ENCODE data around the gene RCOR1. TPM values are rescaled to one million over a fixed set of nuclear protein-coding genes. Genes with fewer than 3 reads are reported as not detected.

RCOR1 gene
- total RNA-seq, 1 experiment from 2014 or later, result 33.6 TPM

DNA sequence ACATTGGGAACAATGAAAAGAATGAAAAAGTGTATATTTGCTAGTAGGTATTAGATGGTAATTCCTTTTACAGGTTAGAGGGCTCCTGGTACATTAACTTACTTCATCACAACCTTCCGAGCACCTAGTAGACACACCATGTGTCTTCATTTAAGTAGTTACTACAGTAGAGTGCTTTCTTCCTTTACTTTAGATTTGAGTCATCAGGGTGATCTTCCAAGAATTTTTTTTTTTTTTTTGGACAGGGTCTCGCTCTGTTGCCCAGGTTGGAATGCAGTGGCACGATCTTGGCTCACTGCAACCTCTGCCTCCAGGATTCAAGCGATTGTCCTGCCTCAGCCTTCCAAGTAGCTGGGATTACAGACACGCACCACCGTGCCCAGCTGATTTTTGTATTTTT, 105.1 kb downstream of the RCOR1 start:
- Histone ChIP-seq H3K27me3 (replicated peaks; ENCODE audit: control insufficient read depth, insufficient read depth, low read length) (no peaks in the 10 kb centered on the region), H3K9me3 (no peaks in the 10 kb centered on the region), H3K36me3 (ENCODE audit: control insufficient read depth, insufficient read depth, low read length) (no peaks in the 10 kb centered on the region; the same call in 1 of the 2 replicates), H3K4me3 (ENCODE audit: low read depth, low read length) (no peak overlapping the region), H3K4me1 (peaks cover 33% of the 10 kb centered on the region)
- ChIA-PET CTCF (interaction anchor here (0.7 kb wide), 1 partner anchor 271 kb away, joined by 3 read pairs; no protein-coding TSS in a partner anchor), POLR2A (no interaction called here)
- TF ChIP-seq, protein P1, sequence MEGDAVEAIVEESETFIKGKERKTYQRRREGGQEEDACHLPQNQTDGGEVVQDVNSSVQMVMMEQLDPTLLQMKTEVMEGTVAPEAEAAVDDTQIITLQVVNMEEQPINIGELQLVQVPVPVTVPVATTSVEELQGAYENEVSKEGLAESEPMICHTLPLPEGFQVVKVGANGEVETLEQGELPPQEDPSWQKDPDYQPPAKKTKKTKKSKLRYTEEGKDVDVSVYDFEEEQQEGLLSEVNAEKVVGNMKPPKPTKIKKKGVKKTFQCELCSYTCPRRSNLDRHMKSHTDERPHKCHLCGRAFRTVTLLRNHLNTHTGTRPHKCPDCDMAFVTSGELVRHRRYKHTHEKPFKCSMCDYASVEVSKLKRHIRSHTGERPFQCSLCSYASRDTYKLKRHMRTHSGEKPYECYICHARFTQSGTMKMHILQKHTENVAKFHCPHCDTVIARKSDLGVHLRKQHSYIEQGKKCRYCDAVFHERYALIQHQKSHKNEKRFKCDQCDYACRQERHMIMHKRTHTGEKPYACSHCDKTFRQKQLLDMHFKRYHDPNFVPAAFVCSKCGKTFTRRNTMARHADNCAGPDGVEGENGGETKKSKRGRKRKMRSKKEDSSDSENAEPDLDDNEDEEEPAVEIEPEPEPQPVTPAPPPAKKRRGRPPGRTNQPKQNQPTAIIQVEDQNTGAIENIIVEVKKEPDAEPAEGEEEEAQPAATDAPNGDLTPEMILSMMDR (IDR thresholded peaks at IDR 0.05; ENCODE audit: insufficient read depth in 1 of 2, low read depth in 1 of 2, low read length in 1 of 2, severe bottlenecking in 1 of 2, unreplicated experiment in 1 of 2), result no peak
- Mint-ChIP-seq H3K36me3 (ENCODE audit: insufficient read depth, unreplicated experiment) (peaks cover 7% of the 10 kb centered on the region), H3K27me3 (ENCODE audit: insufficient read depth, unreplicated experiment) (no peaks in the 10 kb centered on the region), H3K4me1 (ENCODE audit: low read depth, unreplicated experiment) (peaks cover 25% of the 10 kb centered on the region), H3K27ac (ENCODE audit: unreplicated experiment) (no peak overlapping the region), H3K9me3 (ENCODE audit: unreplicated experiment) (peaks cover 1% of the 10 kb centered on the region), H3K4me3 (ENCODE audit: unreplicated experiment) (no peak overlapping the region)
- no TSS peak for BruUV-seq (replicated peaks)
- intact Hi-C loops (cut with micrococcal nuclease; ENCODE audit: unreplicated experiment), result loop anchor here (2.0 kb wide), 1 partner anchor 77 kb away; no protein-coding TSS in a partner anchor
- no peak for DNase-seq

GRCh38 chr14:102699416-102700110, 107.1 kb downstream of the RCOR1 start:
- Mint-ChIP-seq H3K4me1 (ENCODE audit: low read depth, unreplicated experiment) (peaks cover 15% of the 10 kb centered on the region), H3K36me3 (ENCODE audit: insufficient read depth, unreplicated experiment) (peaks cover 22% of the 10 kb centered on the region), H3K4me3 (ENCODE audit: unreplicated experiment) (no peak overlapping the region), H3K27me3 (ENCODE audit: insufficient read depth, unreplicated experiment) (no peaks in the 10 kb centered on the region), H3K9me3 (ENCODE audit: unreplicated experiment) (peaks cover 11% of the 10 kb centered on the region), H3K27ac (ENCODE audit: unreplicated experiment) (no peak overlapping the region)
- Histone ChIP-seq H3K4me3 (ENCODE audit: low read depth, low read length) (no peak overlapping the region), H3K4me1 (peaks cover 33% of the 10 kb centered on the region), H3K9me3 (no peaks in the 10 kb centered on the region), H3K27me3 (replicated peaks; ENCODE audit: control insufficient read depth, insufficient read depth, low read length) (no peaks in the 10 kb centered on the region), H3K36me3 (ENCODE audit: control insufficient read depth, insufficient read depth, low read length) (no peaks in the 10 kb centered on the region; the same call in 1 of the 2 replicates)
- TF ChIP-seq, protein P1 (IDR thresholded peaks at IDR 0.05; ENCODE audit: insufficient read depth in 1 of 2, low read depth in 1 of 2, low read length in 1 of 2, severe bottlenecking in 1 of 2, unreplicated experiment in 1 of 2), result no peak
- POLR2A ChIA-PET, result no interaction called here
- no TSS peak for BruUV-seq (replicated peaks)
- no peak for DNase-seq
- intact Hi-C loops (cut with micrococcal nuclease; ENCODE audit: unreplicated experiment), result no loop called here
- CTCF ChIA-PET, result interaction anchor here (0.7 to 1.1 kb wide), 3 partner anchors 44 to 86 kb away, joined by 3 to 4 read pairs (median 3); no protein-coding TSS in a partner anchor

GRCh38 chr14:102708494-102708893, 116.0 kb downstream of the RCOR1 start:
- no peaks in the 10 kb centered on the region for H3K27me3 ChIP-seq (replicated peaks; ENCODE audit: control insufficient read depth, insufficient read depth, low read length)
- H3K9me3 ChIP-seq, result no peaks in the 10 kb centered on the region; the same call in 1 of the 2 replicates
- no peaks in the 10 kb centered on the region for H3K4me1 ChIP-seq
- no peak overlapping the region for H3K27ac Mint-ChIP-seq (ENCODE audit: unreplicated experiment)
- DNase-seq, result no peak
- peaks cover 34% of the 10 kb centered on the region for H3K36me3 Mint-ChIP-seq (ENCODE audit: insufficient read depth, unreplicated experiment)
- POLR2A ChIA-PET, result no interaction called here
- H3K27me3 Mint-ChIP-seq (ENCODE audit: insufficient read depth, unreplicated experiment), result no peaks in the 10 kb centered on the region
- H3K9me3 Mint-ChIP-seq (ENCODE audit: unreplicated experiment), result no peaks in the 10 kb centered on the region
- H3K36me3 ChIP-seq (ENCODE audit: control insufficient read depth, insufficient read depth, low read length), result no peaks in the 10 kb centered on the region
- no peak overlapping the region for H3K4me3 ChIP-seq (ENCODE audit: low read depth, low read length)
- BruUV-seq (replicated peaks), result no TSS peak
- intact Hi-C loops (cut with micrococcal nuclease; ENCODE audit: unreplicated experiment), result no loop called here
- no peak overlapping the region for H3K4me3 Mint-ChIP-seq (ENCODE audit: unreplicated experiment)
- no peaks in the 10 kb centered on the region for H3K4me1 Mint-ChIP-seq (ENCODE audit: low read depth, unreplicated experiment)
- TF ChIP-seq, protein P1 (IDR thresholded peaks at IDR 0.05; ENCODE audit: insufficient read depth in 1 of 2, low read depth in 1 of 2, low read length in 1 of 2, severe bottlenecking in 1 of 2, unreplicated experiment in 1 of 2), result no peak
- CTCF ChIA-PET, result no interaction called here
